Measurements from ENCODE around the gene CBLN1. TPM values are rescaled to one million over a fixed set of nuclear protein-coding genes. Genes with fewer than 3 reads are reported as not detected.

The CBLN1 gene
- total RNA-seq, 2 donors from 2014 or later = 8.8 TPM; not detected in 1

GRCh38 chr16:49281843-49282642 is 405 bp upstream of the CBLN1 start:
- ATAC-seq (ENCODE audit: insufficient number of reproducible peaks, low FRiP score, low read depth) (no peak), DNase-seq (ENCODE audit: low spot score) (no peak)
- peaks cover 8 to 32% of the 10 kb centered on the region in 2 donors for H3K4me1 ChIP-seq (ENCODE audit: control insufficient read depth in 1 of 2, low read depth in 2 of 2)

GRCh38 chr16:49280841-49281371 is 732 bp downstream of the CBLN1 start:
- Histone ChIP-seq H3K4me1 (ENCODE audit: control insufficient read depth in 1 of 2, low read depth in 2 of 2) (peaks cover 8 to 34% of the 10 kb centered on the region in 2 donors), H3K9me3 (no peaks in the 10 kb centered on the region), H3K36me3 (no peaks in the 10 kb centered on the region), H3K4me3 (no peak overlapping the region), H3K27me3 (replicated peaks; ENCODE audit: insufficient read depth) (peaks cover 33% of the 10 kb centered on the region), H3K27ac (no peak overlapping the region)
- ATAC-seq (ENCODE audit: insufficient number of reproducible peaks, low FRiP score, low read depth) = no peak
- DNase-seq (ENCODE audit: low spot score) = no peak
- TF ChIP-seq CTCF (IDR thresholded peaks at IDR 0.05) = no peak

More at GRCh38 chr16:49281843-49282642, 405 bp upstream of the CBLN1 start:
- no peaks in the 10 kb centered on the region for H3K9me3 ChIP-seq
- H3K36me3 ChIP-seq = no peaks in the 10 kb centered on the region
- peak overlapping the region; percentile 58 for H3K4me3 ChIP-seq
- H3K27ac ChIP-seq = no peak overlapping the region
- peaks cover 30% of the 10 kb centered on the region for H3K27me3 ChIP-seq (replicated peaks; ENCODE audit: insufficient read depth)
- TF ChIP-seq CTCF (IDR thresholded peaks at IDR 0.05) = no peak

- ATAC-seq (ENCODE audit: insufficient number of reproducible peaks, low FRiP score, low read depth) = no peak
- Histone ChIP-seq H3K27ac (no peak overlapping the region), H3K27me3 (replicated peaks; ENCODE audit: insufficient read depth) (peaks cover 33% of the 10 kb centered on the region), H3K4me1 (ENCODE audit: control insufficient read depth in 1 of 2, low read depth in 2 of 2) (peaks cover 8 to 34% of the 10 kb centered on the region in 2 donors), H3K9me3 (no peaks in the 10 kb centered on the region), H3K4me3 (no peak overlapping the region), H3K36me3 (no peaks in the 10 kb centered on the region)
- no peak for DNase-seq (ENCODE audit: low spot score)
- TF ChIP-seq CTCF (IDR thresholded peaks at IDR 0.05) = no peak
Observed at GRCh38 chr16:49280105-49280741, 1.4 kb downstream of the CBLN1 start.

GRCh38 chr16:49278944-49279725 is 2.5 kb downstream of the CBLN1 start:
- Histone ChIP-seq H3K4me3 (peak overlapping the region; percentile 16), H3K27me3 (replicated peaks; ENCODE audit: insufficient read depth) (peaks cover 33% of the 10 kb centered on the region), H3K27ac (no peak overlapping the region), H3K9me3 (no peaks in the 10 kb centered on the region), H3K36me3 (no peaks in the 10 kb centered on the region), H3K4me1 (ENCODE audit: control insufficient read depth in 1 of 2, low read depth in 2 of 2) (peaks cover 8 to 34% of the 10 kb centered on the region in 2 donors)
- DNase-seq (ENCODE audit: low spot score) (no peak), ATAC-seq (ENCODE audit: insufficient number of reproducible peaks, low FRiP score, low read depth) (no peak)
- TF ChIP-seq CTCF (IDR thresholded peaks at IDR 0.05) = no peak

- Histone ChIP-seq H3K4me1 (ENCODE audit: control insufficient read depth in 1 of 2, low read depth in 2 of 2) (peaks cover 8 to 34% of the 10 kb centered on the region in 2 donors), H3K9me3 (no peaks in the 10 kb centered on the region), H3K4me3 (no peak overlapping the region), H3K36me3 (no peaks in the 10 kb centered on the region), H3K27me3 (replicated peaks; ENCODE audit: insufficient read depth) (peaks cover 30% of the 10 kb centered on the region), H3K27ac (no peak overlapping the region)
- ATAC-seq (ENCODE audit: insufficient number of reproducible peaks, low FRiP score, low read depth) (no peak), DNase-seq (ENCODE audit: low spot score) (no peak)
- no peak for TF ChIP-seq CTCF (IDR thresholded peaks at IDR 0.05)
Observed at GRCh38 chr16:49278567-49278827, 3.1 kb downstream of the CBLN1 start.

Measured in thoracic aorta (tissue), 2 donors.